GM20000 (cell line): ENCODE data around the gene TGFBRAP1.

Experiments
- DNase-seq: peaks from one replicate; pipeline ENCODE4 v3.0.0; 2012; ENCODE audit warnings: low spot score
- CTCF ChIP-seq: IDR thresholded peaks from 2 replicates; pipeline ENCODE4 v1.5.1; 2012; ENCODE audit warnings: mild to moderate bottlenecking, control low read depth; ENCODE audit errors: extremely low read depth, missing control alignments

TGFBRAP1 gene

GRCh38 chr2:105283532-105283931 lies 46.0 kb downstream of the TGFBRAP1 start:
- no peak for TF ChIP-seq CTCF

GRCh38 chr2:105280281-105280680 lies 49.3 kb downstream of the TGFBRAP1 start:
- no peak for TF ChIP-seq CTCF

More at GRCh38 chr2:105283532-105283931, 46.0 kb downstream of the TGFBRAP1 start:
- no peak for DNase-seq

GRCh38 chr2:105279126-105279525 lies 50.4 kb downstream of the TGFBRAP1 start:
- no peak for TF ChIP-seq CTCF

More at GRCh38 chr2:105280281-105280680, 49.3 kb downstream of the TGFBRAP1 start:
- no peak for DNase-seq

GRCh38 chr2:105278654-105279053 lies 50.9 kb downstream of the TGFBRAP1 start:
- no peak for DNase-seq
- TF ChIP-seq CTCF = no peak

More at GRCh38 chr2:105279126-105279525, 50.4 kb downstream of the TGFBRAP1 start:
- no peak for DNase-seq

- DNase-seq = no peak
- TF ChIP-seq CTCF = no peak
Measured at GRCh38 chr2:105274046-105274445, 55.5 kb downstream of the TGFBRAP1 start.

GRCh38 chr2:105272176-105272575 lies 57.4 kb downstream of the TGFBRAP1 start:
- TF ChIP-seq CTCF = no peak
- no peak for DNase-seq

GRCh38 chr2:105271393-105272045 lies 58.0 kb downstream of the TGFBRAP1 start:
- no peak for DNase-seq
- no peak for TF ChIP-seq CTCF
